Stimulated activated CD8-positive, alpha-beta memory T cell treated with anti-CD3 and anti-CD28 coated beads, Interleukin-4, amount 100 ng/mL, for 4 hours (primary cell): ENCODE measurements around the gene PBX1.

ENCODE experiments used
- DNase-seq, 2 donors: peaks; one replicate each; pipeline ENCODE4 v3.0.0-alpha.2; 2020; ENCODE audit warnings: low read depth in 2 of 2, low spot score in 1 of 2

PBX1 gene

DNA sequence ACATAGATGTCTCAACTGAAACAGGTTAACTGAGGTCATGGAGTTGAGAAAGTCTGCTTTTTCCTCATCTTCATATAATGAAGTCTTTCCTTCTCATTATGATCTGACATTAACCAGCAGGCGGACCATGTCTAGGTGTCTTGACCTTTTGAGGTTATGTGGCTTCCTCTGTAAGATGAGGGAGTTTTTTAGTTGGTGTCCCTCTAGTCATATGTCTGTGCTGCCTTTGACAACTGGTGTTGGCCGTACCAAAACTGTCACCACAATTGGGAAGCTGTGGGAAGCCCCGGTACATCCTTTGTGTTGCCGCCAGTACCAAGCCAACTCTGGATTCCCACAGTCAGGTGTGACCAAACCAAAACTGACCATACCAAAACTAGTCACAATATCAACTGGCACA lies 105.1 kb downstream of the PBX1 start:
- DNase-seq = no peak

DNA sequence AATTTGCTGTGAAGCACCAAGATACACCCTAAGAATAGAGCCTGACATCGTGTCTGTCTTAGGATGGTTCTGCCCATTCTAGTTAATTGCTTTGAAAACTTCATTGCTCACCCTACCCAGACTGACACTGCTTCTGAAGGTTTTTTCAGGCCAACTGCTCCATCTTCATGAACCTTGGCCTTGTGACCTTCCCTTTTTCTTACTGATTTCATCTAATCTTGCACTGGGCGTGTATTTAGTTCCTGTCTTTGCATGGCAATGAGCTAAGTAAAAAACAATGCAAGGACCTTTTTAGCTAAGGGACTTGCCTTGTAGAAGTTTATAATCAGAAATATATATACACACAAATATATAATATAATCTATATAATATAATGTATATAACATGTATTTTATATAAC lies 108.0 kb downstream of the PBX1 start:
- no peak for DNase-seq

DNA sequence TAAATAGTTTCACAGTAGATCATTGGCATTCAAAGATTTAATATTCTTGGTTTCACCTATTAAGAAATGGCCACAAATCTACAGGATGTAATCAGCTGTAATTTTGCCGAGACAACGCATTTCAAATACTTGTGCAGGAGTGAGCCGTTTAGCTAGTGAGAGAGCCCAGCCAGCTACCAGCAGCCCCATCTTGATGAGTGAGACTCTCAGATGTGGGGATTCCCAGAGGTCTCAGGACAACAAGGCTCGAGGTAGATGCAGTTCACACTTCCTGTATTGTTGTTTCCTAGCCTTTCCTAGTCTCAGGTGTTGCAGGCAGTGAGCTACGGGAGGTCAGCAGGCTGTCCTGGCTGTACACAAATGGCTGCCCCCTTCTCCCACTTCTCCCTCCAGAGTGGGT lies 108.6 kb downstream of the PBX1 start:
- no peak for DNase-seq

DNA sequence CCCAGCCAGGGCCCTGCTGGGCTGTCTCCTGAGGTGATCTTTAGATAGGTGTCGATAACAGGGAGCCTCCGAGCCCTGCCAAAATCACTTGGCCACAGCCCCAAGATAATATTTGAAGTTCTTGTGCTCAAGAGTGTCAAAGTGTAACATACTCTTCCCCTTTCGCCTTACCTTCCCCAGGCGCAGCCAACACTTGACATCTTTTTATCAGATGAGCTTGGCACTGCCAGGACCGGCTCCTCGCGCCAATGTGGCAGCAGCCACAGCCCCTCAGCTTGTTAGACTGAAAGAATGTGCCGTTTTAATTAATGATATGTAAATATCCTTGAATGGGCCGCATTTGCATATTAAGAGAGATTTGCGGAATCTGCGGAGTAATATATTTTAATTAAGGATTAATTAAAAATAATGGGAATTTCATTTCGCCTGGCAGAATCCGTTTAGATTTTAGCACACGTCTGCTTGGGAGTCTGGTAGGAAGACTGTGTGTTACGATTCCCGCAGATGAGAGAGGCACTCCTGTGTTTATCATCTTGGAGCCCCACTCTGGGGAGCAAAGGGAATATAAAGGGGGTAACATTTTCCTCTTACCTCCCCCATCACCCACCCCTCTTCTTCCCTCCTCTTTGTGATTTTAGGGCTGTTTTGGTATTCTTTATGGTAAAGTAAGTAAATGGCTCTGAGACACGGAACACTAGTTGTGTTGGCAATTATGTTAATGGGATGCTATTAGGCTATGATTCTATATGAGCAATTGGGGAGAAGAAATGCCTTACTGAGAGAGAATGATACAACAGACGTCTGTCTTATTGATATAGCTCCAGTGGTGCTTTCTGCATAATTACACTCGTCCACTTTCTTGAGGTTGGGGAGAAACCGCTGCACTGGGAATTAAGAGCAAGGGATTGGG lies 109.8 kb downstream of the PBX1 start:
- DNase-seq = no peak

- DNase-seq = no peak
Measured at GRCh38 chr1:164670026-164670425, 111.0 kb downstream of the PBX1 start.

GRCh38 chr1:164670786-164671185 lies 111.8 kb downstream of the PBX1 start:
- DNase-seq = no peak

GRCh38 chr1:164671323-164671965 lies 112.5 kb downstream of the PBX1 start:
- DNase-seq = no peak

DNA sequence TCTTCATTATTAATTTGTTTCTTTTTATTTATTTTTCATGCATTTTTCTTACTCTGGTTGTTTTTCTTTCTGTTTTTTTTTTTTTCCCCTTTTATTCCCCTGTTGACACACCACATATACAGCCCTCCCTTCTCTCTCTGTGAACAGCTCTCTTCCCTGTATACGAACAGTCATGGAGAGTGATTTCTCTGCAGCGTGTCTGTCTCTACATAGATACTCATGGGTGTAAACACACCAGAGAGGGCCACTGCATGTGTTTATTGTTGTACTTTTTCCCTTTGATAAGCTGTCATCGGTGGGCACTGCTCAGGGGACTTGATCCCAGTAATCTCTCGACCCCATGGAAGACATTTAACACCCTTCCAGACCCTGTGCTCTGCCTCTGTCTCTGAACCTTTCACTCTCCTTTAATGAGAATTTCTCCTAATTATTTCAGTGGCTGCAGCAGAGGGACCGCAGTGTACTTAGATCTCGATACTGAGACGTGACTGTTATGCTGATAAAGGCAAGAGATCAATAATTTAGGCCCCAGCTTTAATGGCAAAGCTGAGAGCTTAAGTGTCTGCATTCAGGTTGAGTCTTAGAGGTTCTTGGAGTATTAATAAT lies 113.1 kb downstream of the PBX1 start:
- no peak for DNase-seq

- no peak for DNase-seq
Measured at GRCh38 chr1:164672588-164672987, 113.6 kb downstream of the PBX1 start.

DNA sequence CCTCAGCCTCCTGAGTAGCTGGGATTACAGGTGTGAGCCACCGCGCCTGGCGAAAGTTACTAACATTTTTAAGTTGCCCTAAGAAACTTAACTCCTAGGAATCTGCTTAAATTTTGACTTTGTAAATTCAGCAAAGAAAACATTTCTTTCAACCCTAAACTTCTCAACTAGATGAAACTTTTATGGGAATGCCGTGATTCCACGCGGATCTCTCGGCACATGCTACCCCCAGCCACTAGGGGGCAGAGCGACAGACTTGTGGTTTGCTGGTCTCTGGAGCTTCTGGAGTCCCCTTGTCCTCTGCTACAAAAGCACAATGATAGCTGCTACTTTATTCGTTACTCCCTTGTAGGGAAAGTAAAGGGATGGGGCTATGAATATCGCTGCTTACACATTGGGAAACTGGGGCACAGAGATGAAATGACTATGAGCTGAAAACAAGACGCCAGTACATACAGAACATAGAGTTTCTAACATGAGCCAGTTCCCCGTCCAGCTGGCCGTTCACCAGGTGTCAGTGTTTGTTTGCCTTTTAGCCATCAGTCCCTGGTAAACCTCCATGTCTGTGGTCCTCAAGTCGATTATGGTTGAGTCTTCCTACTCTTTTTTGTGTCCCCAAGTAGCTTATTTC lies 114.7 kb downstream of the PBX1 start:
- DNase-seq = no peak

GRCh38 chr1:164675342-164675904 lies 116.4 kb downstream of the PBX1 start:
- no peak for DNase-seq

DNA sequence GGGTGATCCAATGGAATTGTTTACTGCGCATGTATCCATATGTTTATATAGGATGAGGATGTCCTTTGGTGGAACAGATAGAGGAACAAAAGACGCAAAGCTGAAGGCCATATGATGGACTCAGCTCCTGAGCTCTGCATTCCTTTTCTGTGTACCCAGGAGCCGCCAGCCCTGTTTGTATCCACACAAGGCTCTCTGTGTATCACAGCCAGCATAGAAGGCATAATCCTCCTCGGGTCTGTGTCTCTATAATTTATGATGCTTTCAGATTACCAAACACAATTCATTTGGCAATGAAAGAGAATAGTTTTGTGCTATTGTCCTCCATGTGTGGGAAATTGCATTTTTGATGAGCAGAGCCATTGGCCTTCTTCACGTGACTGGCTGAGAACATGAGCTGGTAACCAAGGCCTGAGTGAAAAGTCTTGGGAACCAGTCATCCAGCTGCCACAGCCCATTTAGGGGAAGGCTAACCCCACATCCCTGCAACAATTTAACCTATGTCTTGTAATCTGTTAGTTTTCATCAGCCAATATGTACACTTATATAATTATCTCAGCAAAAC lies 119.2 kb downstream of the PBX1 start:
- DNase-seq = no peak

DNA sequence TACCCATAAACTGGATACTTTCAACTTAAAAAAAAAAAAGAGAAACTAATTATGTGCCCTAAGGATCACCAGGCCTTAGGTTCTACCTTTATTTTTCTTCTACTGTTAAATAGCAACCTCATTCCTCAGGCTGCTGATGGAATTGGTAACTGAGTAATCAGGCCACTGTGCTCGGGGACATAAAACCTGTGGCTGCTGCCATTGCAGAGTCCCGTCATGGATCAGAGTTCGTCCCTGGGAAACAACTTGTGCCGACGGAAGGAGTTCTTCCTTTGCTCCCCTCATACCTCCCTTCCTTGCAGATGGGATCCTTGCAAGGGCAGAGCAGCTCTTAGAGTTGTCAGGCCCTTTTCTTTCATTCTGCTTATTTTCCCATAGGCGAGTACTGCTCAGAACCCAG lies 123.6 kb downstream of the PBX1 start:
- DNase-seq = no peak

DNA sequence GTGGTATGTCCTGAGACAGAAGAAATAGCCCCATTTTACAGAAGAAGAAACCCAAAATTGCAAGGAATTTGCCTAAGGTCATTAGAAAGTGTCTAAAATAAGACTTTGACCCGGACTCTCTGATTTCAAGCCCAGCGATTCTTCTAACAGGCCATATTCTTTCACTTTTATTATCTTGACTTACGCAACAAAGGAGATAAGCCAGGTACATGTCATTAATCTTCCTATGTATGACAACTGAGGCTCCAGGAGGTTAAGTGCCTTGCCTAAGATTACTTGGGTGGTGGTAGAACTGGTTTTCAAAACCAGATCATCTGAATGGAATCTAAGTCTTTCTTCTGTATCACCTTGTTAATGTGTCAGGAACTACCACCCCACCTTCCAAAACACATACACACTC lies 124.3 kb downstream of the PBX1 start:
- DNase-seq = no peak

- no peak for DNase-seq
Measured at GRCh38 chr1:164685266-164686035, 126.5 kb downstream of the PBX1 start.

GRCh38 chr1:164687777-164688176 lies 128.8 kb downstream of the PBX1 start:
- no peak for DNase-seq

DNA sequence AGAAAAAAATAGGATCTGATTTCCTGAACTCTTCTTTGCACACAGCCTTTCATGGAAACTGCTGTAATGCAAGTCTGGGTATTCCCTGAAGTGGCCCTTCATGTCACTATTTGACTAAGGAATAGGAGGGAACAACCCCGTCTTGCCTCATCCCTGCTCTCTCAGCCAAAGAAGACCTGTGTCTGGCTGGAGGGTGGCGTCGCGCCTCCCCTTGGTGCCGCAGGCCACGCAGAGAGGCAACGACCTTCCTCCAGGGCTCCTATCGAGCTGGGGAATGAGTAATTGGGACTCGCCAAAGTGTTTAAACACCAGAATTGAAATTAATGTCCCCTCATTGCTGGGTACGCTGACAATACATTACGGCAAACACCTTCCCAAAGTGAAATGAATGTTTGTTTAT lies 129.8 kb downstream of the PBX1 start:
- no peak for DNase-seq

DNA sequence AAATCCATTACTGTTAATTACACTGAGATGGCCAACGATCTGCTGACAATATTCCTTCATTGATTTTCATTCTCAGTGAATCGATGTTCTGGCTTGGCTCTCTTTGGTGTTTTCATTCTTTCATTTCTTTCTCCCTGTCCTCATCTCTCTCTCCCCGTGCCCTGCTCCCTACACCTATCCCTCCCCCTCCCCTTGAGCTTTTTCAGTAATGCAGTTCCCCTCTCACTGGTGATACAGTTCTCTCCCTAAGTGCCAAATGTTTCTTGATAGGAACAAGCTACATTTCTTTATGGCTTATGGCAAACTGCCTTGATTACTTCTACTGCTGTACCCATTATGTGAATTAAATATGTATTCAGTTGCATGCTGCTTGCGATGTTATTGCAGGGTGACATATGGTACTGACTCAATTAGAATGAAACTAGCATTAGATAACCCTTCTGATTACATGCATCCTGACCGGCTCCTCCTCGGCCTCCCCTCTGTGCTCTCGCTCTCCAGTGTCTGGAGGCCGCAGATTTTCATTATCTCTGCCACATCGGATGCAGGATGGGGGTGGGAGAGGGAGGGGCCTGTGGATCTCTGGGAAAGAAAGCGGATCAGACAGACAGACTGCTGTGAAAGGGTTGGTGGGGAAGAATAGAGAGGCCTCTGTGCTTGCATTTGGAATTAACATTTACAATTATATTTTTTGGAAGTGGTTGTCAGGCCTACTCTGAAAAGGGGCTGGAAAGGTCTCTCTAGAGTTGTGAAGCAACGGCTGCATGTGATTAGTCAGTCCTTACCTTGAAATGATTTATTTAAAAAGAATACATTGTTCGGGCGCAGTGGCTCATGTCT lies 130.9 kb downstream of the PBX1 start:
- no peak for DNase-seq

DNA sequence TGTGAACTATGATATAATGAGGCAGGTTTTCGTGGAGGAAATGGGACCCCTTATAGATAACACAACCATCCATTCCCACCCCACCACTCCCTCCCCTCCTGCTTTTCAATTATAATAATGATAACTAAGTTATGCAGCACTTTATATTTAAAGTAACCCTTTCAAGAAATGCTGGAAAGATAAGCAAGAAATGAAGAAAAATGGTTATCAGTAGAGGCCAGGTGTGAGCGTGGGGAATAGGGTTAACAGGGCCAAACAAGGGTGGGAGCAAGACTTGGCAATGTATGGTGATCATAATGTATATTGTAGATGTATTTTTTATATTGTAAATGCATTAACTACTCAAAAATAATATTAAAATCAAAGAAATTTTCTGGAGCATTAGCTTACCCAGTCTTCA lies 133.4 kb downstream of the PBX1 start:
- no peak for DNase-seq
